Measurements from ENCODE around the gene CCDC183.
A peak's percentile ranks its signal among the peaks of the same experiment; 100 is the strongest.
"Not testable (repeated sequence)": the region's sequence is repeated elsewhere in the genome, so short reads cannot be mapped to it uniquely, and the experiment has no call there.

CCDC183 gene

DNA sequence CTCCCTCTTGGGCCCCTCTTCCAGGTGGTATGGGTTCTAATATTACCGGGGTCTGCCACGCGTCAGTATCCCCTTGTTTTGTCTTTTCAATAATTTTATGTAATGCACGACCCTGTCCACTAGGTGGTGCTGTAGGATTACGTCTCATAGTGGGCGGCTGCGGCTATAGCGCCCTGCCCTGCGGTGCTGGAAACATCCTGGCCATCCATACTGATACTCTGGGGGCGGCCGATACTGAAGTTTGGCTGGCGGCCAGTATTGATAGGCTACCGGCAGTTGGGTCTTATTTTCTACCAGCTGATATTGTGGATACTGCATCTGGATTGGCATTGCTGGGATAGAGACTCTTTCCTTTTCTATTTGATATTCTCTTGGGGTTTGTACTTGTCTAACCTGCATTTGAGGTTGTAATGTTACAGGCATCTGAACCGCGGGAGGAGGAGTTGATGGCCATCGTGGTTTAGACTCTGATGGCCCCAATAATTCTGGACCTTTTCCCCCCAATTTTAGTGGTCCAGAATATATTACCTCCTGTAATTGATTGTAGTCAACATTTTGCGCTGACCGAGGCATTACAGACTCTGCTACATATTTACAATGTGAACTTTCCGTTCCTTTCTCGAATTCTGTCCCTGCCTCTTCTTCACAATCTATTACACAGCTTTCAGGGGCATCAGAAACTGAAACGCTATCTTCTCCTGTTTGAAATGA, 8.3 kb upstream of the CCDC183 start:
- Histone ChIP-seq H3K4me1 (ENCODE audit: low read length) (peaks cover 11% of the 10 kb centered on the region; the same call in 1 of the 2 replicates), H3K79me2 (ENCODE audit: low read length) (peaks cover 12% of the 10 kb centered on the region), H3K27ac (ENCODE audit: low read length) (no peak overlapping the region), H3F3A (ENCODE audit: insufficient read depth, low read length) (peaks cover 6% of the 10 kb centered on the region; the same call in 1 of the 2 replicates), H3K9me2 (replicated peaks; ENCODE audit: insufficient read depth, low read length) (no peaks in the 10 kb centered on the region), H3K27me3 (replicated peaks; ENCODE audit: insufficient read depth, low read length) (peaks cover 17% of the 10 kb centered on the region), H2AFZ (ENCODE audit: low read length) (no peak overlapping the region), H3K4me3 (ENCODE audit: low read length) (peak overlapping the region; percentile 18; the same call in 1 of the 2 replicates), H3K9ac (ENCODE audit: low read length) (no peak overlapping the region), H3K9me3 (replicated peaks; ENCODE audit: insufficient read depth, low read length) (no peaks in the 10 kb centered on the region), H4K20me1 (ENCODE audit: insufficient read depth, low read length) (no peaks in the 10 kb centered on the region), H3K4me2 (ENCODE audit: low read depth, low read length) (peak overlapping the region; percentile 40), H3K36me3 (replicated peaks; ENCODE audit: insufficient read depth, low read length) (no peaks in the 10 kb centered on the region)
- DNase-seq: peak; percentile 72
- no peak for TF ChIP-seq EZH2phosphoT487 (IDR thresholded peaks at IDR 0.05; ENCODE audit: low read length)
- TF ChIP-seq, protein P1, sequence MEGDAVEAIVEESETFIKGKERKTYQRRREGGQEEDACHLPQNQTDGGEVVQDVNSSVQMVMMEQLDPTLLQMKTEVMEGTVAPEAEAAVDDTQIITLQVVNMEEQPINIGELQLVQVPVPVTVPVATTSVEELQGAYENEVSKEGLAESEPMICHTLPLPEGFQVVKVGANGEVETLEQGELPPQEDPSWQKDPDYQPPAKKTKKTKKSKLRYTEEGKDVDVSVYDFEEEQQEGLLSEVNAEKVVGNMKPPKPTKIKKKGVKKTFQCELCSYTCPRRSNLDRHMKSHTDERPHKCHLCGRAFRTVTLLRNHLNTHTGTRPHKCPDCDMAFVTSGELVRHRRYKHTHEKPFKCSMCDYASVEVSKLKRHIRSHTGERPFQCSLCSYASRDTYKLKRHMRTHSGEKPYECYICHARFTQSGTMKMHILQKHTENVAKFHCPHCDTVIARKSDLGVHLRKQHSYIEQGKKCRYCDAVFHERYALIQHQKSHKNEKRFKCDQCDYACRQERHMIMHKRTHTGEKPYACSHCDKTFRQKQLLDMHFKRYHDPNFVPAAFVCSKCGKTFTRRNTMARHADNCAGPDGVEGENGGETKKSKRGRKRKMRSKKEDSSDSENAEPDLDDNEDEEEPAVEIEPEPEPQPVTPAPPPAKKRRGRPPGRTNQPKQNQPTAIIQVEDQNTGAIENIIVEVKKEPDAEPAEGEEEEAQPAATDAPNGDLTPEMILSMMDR (IDR thresholded peaks at IDR 0.05; ENCODE audit: low read length): peak; percentile 81

DNA sequence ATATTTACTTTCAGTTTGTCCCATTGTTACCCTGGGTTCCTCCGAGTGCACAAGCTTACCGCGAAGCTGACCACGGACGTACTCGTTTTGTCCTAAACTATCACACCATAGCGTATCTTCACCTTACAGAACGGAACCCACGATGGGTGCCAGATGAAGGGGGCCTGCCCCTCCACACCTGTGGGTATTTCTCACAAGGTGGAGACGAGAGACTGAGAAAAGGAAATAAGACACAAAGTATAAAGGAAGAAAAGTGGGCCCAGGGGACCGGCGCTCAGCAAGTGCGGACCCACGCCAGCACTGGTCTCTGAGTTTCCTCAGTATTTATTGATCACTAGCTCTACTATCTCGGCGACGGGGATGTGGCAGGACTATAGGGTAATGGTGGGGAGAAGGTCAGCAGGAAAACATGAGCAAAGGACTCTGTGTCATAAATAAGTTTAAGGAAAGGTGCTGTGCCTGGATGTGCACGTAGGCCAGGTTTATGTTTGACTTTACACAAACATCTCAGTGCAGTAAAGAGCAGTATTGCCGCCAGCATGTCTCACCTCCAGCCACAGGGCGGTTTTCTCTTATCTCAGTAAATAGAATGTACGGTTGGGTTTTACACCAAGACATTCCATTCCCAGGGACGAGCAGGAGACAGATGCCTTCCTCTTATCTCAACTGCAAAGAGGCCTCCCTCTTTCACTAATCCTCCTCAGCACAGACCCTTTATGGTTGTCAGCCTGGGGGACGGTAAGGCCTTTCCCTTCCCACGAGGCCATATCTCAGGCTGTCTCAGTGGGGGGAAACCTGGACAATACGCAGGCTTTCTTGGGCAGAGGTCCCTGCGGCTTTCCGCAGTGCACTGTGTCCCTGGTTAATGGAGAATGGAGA, 7.3 kb upstream of the CCDC183 start:
- Histone ChIP-seq H3K27me3 (replicated peaks; ENCODE audit: insufficient read depth, low read length) (peaks cover 15% of the 10 kb centered on the region), H3K4me2 (ENCODE audit: low read depth, low read length) (0 out of 2 replicates have a peak overlapping the region, but pooled peaks have one; percentile 40)

DNA sequence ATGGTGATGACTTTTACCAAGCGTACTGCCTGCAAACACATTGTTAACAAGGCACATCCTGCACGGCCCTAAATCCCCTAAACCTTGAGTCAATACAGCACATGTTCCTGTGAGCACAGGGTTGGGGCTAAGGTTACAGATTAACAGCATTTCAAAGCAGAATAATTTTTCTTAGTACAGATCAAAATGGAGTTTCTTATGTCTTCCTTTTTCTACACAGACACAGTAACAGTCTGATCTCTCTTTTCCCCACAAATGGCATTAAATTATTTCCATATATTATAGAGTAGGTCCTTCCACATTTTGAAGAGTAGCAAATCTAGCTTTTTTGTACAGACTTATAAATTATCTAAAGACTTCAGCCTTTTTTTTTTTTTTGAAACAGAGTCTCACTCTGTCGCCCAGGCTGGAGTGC, 6.6 kb upstream of the CCDC183 start:
- Histone ChIP-seq H3K9ac (ENCODE audit: low read length) (no peak overlapping the region), H3K27ac (ENCODE audit: low read length) (no peak overlapping the region), H3K9me2 (replicated peaks; ENCODE audit: insufficient read depth, low read length) (no peaks in the 10 kb centered on the region), H2AFZ (ENCODE audit: low read length) (no peak overlapping the region), H3K4me2 (ENCODE audit: low read depth, low read length) (no peak overlapping the region), H4K20me1 (ENCODE audit: insufficient read depth, low read length) (no peaks in the 10 kb centered on the region), H3K9me3 (replicated peaks; ENCODE audit: insufficient read depth, low read length) (no peaks in the 10 kb centered on the region), H3K79me2 (ENCODE audit: low read length) (peaks cover 18% of the 10 kb centered on the region), H3K4me3 (ENCODE audit: low read length) (no peak overlapping the region), H3F3A (ENCODE audit: insufficient read depth, low read length) (peaks cover 6% of the 10 kb centered on the region; the same call in 1 of the 2 replicates), H3K4me1 (ENCODE audit: low read length) (peaks cover 11% of the 10 kb centered on the region; the same call in 1 of the 2 replicates), H3K36me3 (replicated peaks; ENCODE audit: insufficient read depth, low read length) (no peaks in the 10 kb centered on the region), H3K27me3 (replicated peaks; ENCODE audit: insufficient read depth, low read length) (peaks cover 15% of the 10 kb centered on the region)
- TF ChIP-seq EZH2 (optimal IDR thresholded peaks at IDR 0.05; ENCODE audit: low read depth, low read length) (no peak), EZH2phosphoT487 (IDR thresholded peaks at IDR 0.05; ENCODE audit: low read length) (no peak)
- TF ChIP-seq, protein P1 (IDR thresholded peaks at IDR 0.05; ENCODE audit: low read length): no peak
- no peak for DNase-seq

More for the DNA sequence above, 7.3 kb upstream of the CCDC183 start:
- not testable (repeated sequence) for H3F3A ChIP-seq (ENCODE audit: insufficient read depth, low read length); H3K36me3 ChIP-seq (replicated peaks; ENCODE audit: insufficient read depth, low read length); H4K20me1 ChIP-seq (ENCODE audit: insufficient read depth, low read length); H3K27ac ChIP-seq (ENCODE audit: low read length); H3K9me3 ChIP-seq (replicated peaks; ENCODE audit: insufficient read depth, low read length); H3K9me2 ChIP-seq (replicated peaks; ENCODE audit: insufficient read depth, low read length); DNase-seq; H2AFZ ChIP-seq (ENCODE audit: low read length); H3K9ac ChIP-seq (ENCODE audit: low read length)
- 0 out of 2 replicates have a peak overlapping the region, but pooled peaks have one; percentile 2 for H3K4me3 ChIP-seq (ENCODE audit: low read length)
- peaks cover 11% of the 10 kb centered on the region; the same call in 1 of the 2 replicates for H3K4me1 ChIP-seq (ENCODE audit: low read length)
- peaks cover 18% of the 10 kb centered on the region for H3K79me2 ChIP-seq (ENCODE audit: low read length)
